Ishikawa (cell line): ENCODE results near the gene CACNB3.

Experiments
- CEBPB ChIP-seq: IDR thresholded peaks from 2 replicates; pipeline ENCODE4 v1.6.1; 2012
- CREB1 ChIP-seq: IDR thresholded peaks from 2 replicates; pipeline ENCODE4 v1.6.1; 2012; ENCODE audit warnings: low read depth
- EGR1 ChIP-seq: IDR thresholded peaks from 2 replicates; pipeline ENCODE4 v1.6.1; 2012
- EP300 ChIP-seq: IDR thresholded peaks from 2 replicates; pipeline ENCODE4 v1.6.1; 2012; ENCODE audit warnings: borderline replicate concordance
- FOXM1 ChIP-seq: IDR thresholded peaks from 2 replicates; pipeline ENCODE4 v1.6.1; 2012; ENCODE audit warnings: low read depth, borderline replicate concordance
- NFIC ChIP-seq: IDR thresholded peaks from 2 replicates; pipeline ENCODE4 v1.6.1; 2012
- RAD21 ChIP-seq: IDR thresholded peaks from 2 replicates; pipeline ENCODE4 v1.6.1; 2012; ENCODE audit warnings: low read depth
- REST ChIP-seq: IDR thresholded peaks from 2 replicates; pipeline ENCODE4 v1.6.1; 2012; ENCODE audit warnings: low read depth, mild to moderate bottlenecking
- TAF1 ChIP-seq: IDR thresholded peaks from 2 replicates; pipeline ENCODE4 v1.6.1; 2012; ENCODE audit warnings: low read depth, mild to moderate bottlenecking
- TCF12 ChIP-seq: IDR thresholded peaks from 2 replicates; pipeline ENCODE4 v1.6.1; 2012; ENCODE audit warnings: low read depth
- TEAD4 ChIP-seq: IDR thresholded peaks from 2 replicates; pipeline ENCODE4 v1.6.1; 2012
- YY1 ChIP-seq: IDR thresholded peaks from 2 replicates; pipeline ENCODE4 v1.6.1; 2012; ENCODE audit warnings: low read depth
- ZBTB7A ChIP-seq: IDR thresholded peaks from 2 replicates; pipeline ENCODE4 v1.6.1; 2012; ENCODE audit warnings: low read depth
- TF ChIP-seq, protein P1 (sequence below): IDR thresholded peaks from 2 replicates; pipeline ENCODE4 v1.6.1; 2012
- TF ChIP-seq, protein P2 (sequence below): IDR thresholded peaks from 2 replicates; pipeline ENCODE4 v1.6.1; 2012

The CACNB3 gene

GRCh38 chr12:48852734-48853688, 34.7 kb downstream of the CACNB3 start:
- no peak for TF ChIP-seq REST
- peak; percentile 95 for TF ChIP-seq RAD21

- TF ChIP-seq NFIC = no peak
- TF ChIP-seq REST = no peak
- TF ChIP-seq, protein P1, sequence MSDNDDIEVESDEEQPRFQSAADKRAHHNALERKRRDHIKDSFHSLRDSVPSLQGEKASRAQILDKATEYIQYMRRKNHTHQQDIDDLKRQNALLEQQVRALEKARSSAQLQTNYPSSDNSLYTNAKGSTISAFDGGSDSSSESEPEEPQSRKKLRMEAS = no peak
- no peak for TF ChIP-seq CREB1
- TF ChIP-seq YY1 = no peak
- TF ChIP-seq, protein P2, sequence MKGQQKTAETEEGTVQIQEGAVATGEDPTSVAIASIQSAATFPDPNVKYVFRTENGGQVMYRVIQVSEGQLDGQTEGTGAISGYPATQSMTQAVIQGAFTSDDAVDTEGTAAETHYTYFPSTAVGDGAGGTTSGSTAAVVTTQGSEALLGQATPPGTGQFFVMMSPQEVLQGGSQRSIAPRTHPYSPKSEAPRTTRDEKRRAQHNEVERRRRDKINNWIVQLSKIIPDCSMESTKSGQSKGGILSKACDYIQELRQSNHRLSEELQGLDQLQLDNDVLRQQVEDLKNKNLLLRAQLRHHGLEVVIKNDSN = no peak
- no peak for TF ChIP-seq TEAD4
- no peak for TF ChIP-seq EP300
- no peak for TF ChIP-seq RAD21
- TF ChIP-seq CEBPB = no peak
- no peak for TF ChIP-seq FOXM1
- no peak for TF ChIP-seq TCF12
- no peak for TF ChIP-seq TAF1
Measured at GRCh38 chr12:48854488-48854887, 36.2 kb downstream of the CACNB3 start.

DNA sequence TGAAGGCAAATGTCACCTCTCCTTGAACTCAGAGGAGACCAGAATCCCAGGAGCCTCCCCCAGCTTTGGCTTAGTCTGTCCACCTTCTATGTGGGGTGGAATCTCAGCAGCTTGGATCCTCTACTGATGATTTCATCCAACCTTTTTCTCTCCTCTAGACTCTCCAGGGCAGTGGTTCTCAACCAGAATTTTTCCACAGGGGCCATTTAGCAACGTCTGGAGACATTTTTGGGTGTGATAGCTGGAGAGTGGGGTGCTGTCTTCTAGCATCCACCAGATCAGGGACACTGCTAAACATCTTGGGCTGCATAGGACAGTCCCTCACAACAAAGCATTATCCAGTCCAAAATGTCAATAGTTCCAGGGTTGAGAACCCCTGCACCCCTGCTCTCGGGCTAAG, 38.1 kb downstream of the CACNB3 start:
- TF ChIP-seq TCF12 (no peak), RAD21 (no peak), CEBPB (no peak), CREB1 (no peak), TAF1 (no peak), ZBTB7A (no peak), YY1 (no peak), REST (no peak), NFIC (no peak)
- TF ChIP-seq, protein P2 = no peak

- no peak for TF ChIP-seq TEAD4
- no peak for TF ChIP-seq EGR1
- no peak for TF ChIP-seq CEBPB
- TF ChIP-seq REST = no peak
- no peak for TF ChIP-seq FOXM1
- TF ChIP-seq RAD21 = no peak
Measured at GRCh38 chr12:48857278-48857994, 39.1 kb downstream of the CACNB3 start.
